HCT116 (cell line): Measurements from ENCODE around the gene EPHB3. TPM values are rescaled to one million over a fixed set of nuclear protein-coding genes. Genes with fewer than 3 reads are reported as not detected.

ENCODE experiments used
- ATAC-seq: fragments of 200-7000 bp; cut with Tn5 transposase; 2 replicates; pipeline ENCODE4 v1.9.1; 2020; ENCODE audit warnings: mild to moderate bottlenecking, moderate library complexity
- BruUV-seq: library from RNA; stranded (reverse); fragments of 400-500 nt; replicated peaks from 2 replicates; lab custom pipeline; 2021; lab: Mats Ljungman, UMichigan
- CTCF ChIA-PET: fragments of 300-600 bp; sonication (Branson Sonifier 250); formaldehyde crosslinking; loops from one replicate; lab custom pipeline; 2021; ENCODE audit warnings: antibody characterized with exemption; lab: Charles Lee
- POLR2A ChIA-PET: fragments of 300-600, 350-600 bp; sonication (Branson Sonifier 250); formaldehyde crosslinking; loops from one replicate; lab custom pipeline; 2021; ENCODE audit warnings: antibody characterized with exemption; lab: Charles Lee
- RAD21 ChIA-PET, 2 experiments: fragments of 300-600 bp; sonication (Branson Sonifier 250); formaldehyde crosslinking; loops; one replicate each; lab custom pipeline; 2023; ENCODE audit warnings: low total read pairs in 2 of 2; ENCODE audit not compliant: uncharacterized antibody in 2 of 2, unreplicated experiment in 2 of 2, low non-redundant PET in 1 of 2; lab: Charles Lee
- DNase-seq: peaks from one replicate; pipeline ENCODE4 v3.0.0-alpha.2; 2010; ENCODE audit warnings: low read depth, low spot score
- H2AFZ ChIP-seq: fragments of 200-600 bp; shearing (Covaris generic), sonication (generic); 2 replicates; pipeline ENCODE4 v1.6.1; 2017; ENCODE audit warnings: low read depth, mixed run types, mixed read lengths, antibody characterized with exemption, low read length; ENCODE audit not compliant: poor library complexity, severe bottlenecking
- H3K27ac ChIP-seq: 2 replicates; pipeline ENCODE4 v1.5.1; 2012; ENCODE audit warnings: low read depth, low read length
- H3K27me3 ChIP-seq: fragments of 200-600 bp; sonication (generic); 2 replicates; pipeline ENCODE4 v1.6.1; 2016; ENCODE audit warnings: mixed run types, low read length, mixed read lengths; ENCODE audit not compliant: insufficient read depth
- H3K36me3 ChIP-seq, 2 experiments: fragments of 200-500 bp in 1 of 2; fragments of 200-600 bp in 1 of 2; sonication (Bioruptor generic) in 1 of 2; sonication (generic) in 1 of 2; 2 replicates each; pipeline versions ENCODE4 v1.5.1 to v1.6.1; 2014 to 2016; ENCODE audit warnings: low read length in 2 of 2, inconsistent platforms in 1 of 2, mixed read lengths in 1 of 2, mixed run types in 1 of 2; ENCODE audit not compliant: insufficient read depth in 2 of 2, control insufficient read depth in 1 of 2
- H3K4me1 ChIP-seq, 2 experiments: fragments of 200-600 bp in 1 of 2; sonication (generic) in 1 of 2; 2 replicates each; pipeline versions ENCODE4 v1.5.1 to v1.6.1; 2012 to 2017; ENCODE audit warnings: low read length in 2 of 2, inconsistent platforms in 1 of 2, mild to moderate bottlenecking in 1 of 2, mixed read lengths in 1 of 2, mixed run types in 1 of 2, moderate library complexity in 1 of 2; ENCODE audit not compliant: insufficient read depth in 2 of 2, control insufficient read depth in 1 of 2
- H3K4me2 ChIP-seq: fragments of 200-600 bp; sonication (generic); 2 replicates; pipeline ENCODE4 v1.6.1; 2017; ENCODE audit warnings: mixed run types, low read length, mixed read lengths
- H3K4me3 ChIP-seq, 2 experiments: fragments of 200-600 bp in 1 of 2; sonication (generic) in 1 of 2; replicated peaks in 1 of 2; 2 replicates each; pipeline ENCODE4 v1.5.1; 2011 to 2016; ENCODE audit warnings: low read length in 2 of 2, control low read depth in 1 of 2, low read depth in 1 of 2, mild to moderate bottlenecking in 1 of 2, mixed read lengths in 1 of 2, mixed run types in 1 of 2
- H3K79me2 ChIP-seq: fragments of 200-600 bp; sonication (generic); 2 replicates; pipeline ENCODE4 v1.6.1; 2017; ENCODE audit warnings: mild to moderate bottlenecking, mixed run types, low read length, moderate library complexity, mixed read lengths; ENCODE audit not compliant: insufficient read depth
- H3K9ac ChIP-seq: fragments of 200-600 bp; sonication (generic); 2 replicates; pipeline ENCODE4 v1.6.1; 2016; ENCODE audit warnings: low read length, mixed read lengths
- H3K9me2 ChIP-seq: fragments of 200-600 bp; sonication (generic), shearing (Covaris generic); 2 replicates; pipeline ENCODE4 v1.6.1; 2017; ENCODE audit warnings: mixed run types, mild to moderate bottlenecking, moderate library complexity; ENCODE audit not compliant: insufficient read depth
- H3K9me3 ChIP-seq, 2 experiments: fragments of 200-500 bp in 1 of 2; fragments of 200-600 bp in 1 of 2; sonication (Bioruptor generic) in 1 of 2; sonication (generic) in 1 of 2; 2 replicates each; pipeline ENCODE4 v1.6.1; 2014 to 2017; ENCODE audit warnings: low read length in 2 of 2, mixed read lengths in 2 of 2, inconsistent platforms in 1 of 2, low read depth in 1 of 2, mild to moderate bottlenecking in 1 of 2, mixed run types in 1 of 2, moderate library complexity in 1 of 2; ENCODE audit not compliant: control insufficient read depth in 1 of 2, insufficient read depth in 1 of 2
- H4K20me1 ChIP-seq: fragments of 200-600 bp; sonication (generic), shearing (Covaris generic); 2 replicates; pipeline ENCODE4 v1.6.1; 2017; ENCODE audit warnings: mixed run types, mild to moderate bottlenecking, moderate library complexity; ENCODE audit not compliant: insufficient read depth
- CBX3 ChIP-seq: IDR thresholded peaks from 2 replicates; pipeline ENCODE4 v1.6.1; 2012; ENCODE audit warnings: low read depth
- ELF1 ChIP-seq: IDR thresholded peaks from 2 replicates; pipeline ENCODE4 v1.6.1; 2012; ENCODE audit warnings: low read depth, borderline replicate concordance
- EZH2phosphoT487 ChIP-seq: fragments of 200-600 bp; IDR thresholded peaks from 2 replicates; pipeline ENCODE4 v1.6.1; 2018; ENCODE audit warnings: antibody characterized with exemption, borderline replicate concordance
- RAD21 ChIP-seq: IDR thresholded peaks from 2 replicates; pipeline ENCODE4 v1.6.1; 2012; ENCODE audit warnings: low read depth, mild to moderate bottlenecking
- SIN3A ChIP-seq: IDR thresholded peaks from 2 replicates; pipeline ENCODE4 v1.6.1; 2012; ENCODE audit warnings: low read depth
- SP1 ChIP-seq: IDR thresholded peaks from 2 replicates; pipeline ENCODE4 v1.6.1; 2012; ENCODE audit warnings: low read depth
- TCF7L2 ChIP-seq: IDR thresholded peaks from 2 replicates; pipeline ENCODE4 v1.7.0; 2011; ENCODE audit warnings: borderline replicate concordance, inconsistent platforms; ENCODE audit not compliant: insufficient read depth, insufficient read length; ENCODE audit errors: extremely low read depth
- ZNF274 ChIP-seq: fragments of 200-500 bp; sonication (Bioruptor generic); IDR thresholded peaks from 2 replicates; pipeline ENCODE4 v1.6.1; 2014; ENCODE audit warnings: mild to moderate bottlenecking, low read depth, low read length, inconsistent platforms
- intact Hi-C: fragments of 100-400 bp; cut with micrococcal nuclease; formaldehyde crosslinking; loops from 2 replicates; pipeline ENCODE4 v1.10.0; 2022
- total RNA-seq: library from RNA; stranded (reverse); gene quantifications from one replicate; pipeline ENCODE4 v1.2.1, GENCODE V29; 2021; ENCODE audit not compliant: unreplicated experiment

Gene EPHB3
- total RNA-seq, 1 experiment from 2014 or later: 6.5 TPM

DNA sequence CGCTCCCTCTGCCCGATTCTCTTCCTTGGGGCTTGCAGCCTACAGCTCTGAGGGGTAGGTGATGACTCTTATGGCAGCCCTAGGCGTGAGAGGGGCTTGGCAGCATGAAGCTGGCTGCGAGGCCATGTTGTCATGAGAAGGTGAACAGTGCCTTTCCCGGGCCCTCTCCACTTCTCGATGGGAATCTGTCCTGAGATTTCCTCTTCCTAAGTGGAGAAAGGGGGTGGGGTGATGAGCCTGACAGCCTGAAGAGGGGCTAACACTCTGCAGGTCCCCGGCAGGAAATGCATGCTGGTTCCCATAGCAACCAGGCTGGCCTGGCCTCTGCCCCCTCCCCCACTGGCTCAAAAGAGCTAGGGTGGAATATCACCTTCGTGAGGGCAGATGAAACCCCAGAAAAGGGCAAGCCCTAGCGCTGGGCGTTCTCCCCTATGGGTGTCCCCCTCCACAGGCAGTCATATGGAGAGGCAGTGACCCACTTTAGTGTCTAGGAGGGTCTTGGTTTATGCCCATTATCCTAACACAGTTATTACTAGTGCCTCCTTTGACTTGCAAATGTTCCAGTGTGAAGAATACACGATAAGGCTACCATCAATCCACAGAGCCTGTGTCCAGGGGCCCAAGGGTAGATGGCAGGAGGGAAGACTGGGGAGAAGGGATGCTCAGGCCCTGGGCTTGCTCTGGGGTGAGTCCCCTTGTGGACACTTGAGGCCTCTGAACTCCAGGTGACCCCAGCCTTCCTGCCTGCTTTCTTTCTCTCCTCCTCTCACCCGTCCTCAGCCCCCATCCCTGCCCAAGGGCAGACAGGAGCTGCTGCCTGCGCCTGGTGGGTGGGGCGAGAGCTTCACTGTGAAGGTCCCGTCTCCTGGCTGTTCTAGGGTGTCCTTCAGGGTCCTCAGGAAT is 13.2 kb downstream of the EPHB3 start (continued):
- TF ChIP-seq ELF1: no peak

DNA sequence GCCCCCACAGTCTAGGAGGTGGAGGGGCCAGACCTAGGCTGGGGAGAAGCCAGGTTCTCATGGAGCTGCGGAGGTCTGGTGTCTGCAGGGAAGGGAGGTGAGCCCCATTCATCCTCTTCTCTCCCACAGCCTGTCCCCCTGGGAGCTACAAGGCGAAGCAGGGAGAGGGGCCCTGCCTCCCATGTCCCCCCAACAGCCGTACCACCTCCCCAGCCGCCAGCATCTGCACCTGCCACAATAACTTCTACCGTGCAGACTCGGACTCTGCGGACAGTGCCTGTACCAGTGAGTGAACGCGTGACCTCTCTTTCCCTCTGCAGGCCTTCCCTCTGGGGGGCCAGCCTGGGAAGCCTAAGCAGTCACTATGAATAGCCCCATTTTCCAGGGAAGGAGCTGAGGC is 14.1 kb downstream of the EPHB3 start:
- Histone ChIP-seq H3K4me3 (no peak overlapping the region), H4K20me1 (no peaks in the 10 kb centered on the region), H2AFZ (no peak overlapping the region), H3K9ac (no peak overlapping the region), H3K79me2 (no peaks in the 10 kb centered on the region), H3K9me2 (no peaks in the 10 kb centered on the region), H3K27ac (no peak overlapping the region), H3K27me3 (no peaks in the 10 kb centered on the region), H3K4me2 (no peak overlapping the region), H3K4me1 (peaks cover 3 to 17% of the 10 kb centered on the region in 2 experiments; a peak in 2 of 4 replicates), H3K9me3 (no peaks in the 10 kb centered on the region), H3K36me3 (peaks cover 0 to 2% of the 10 kb centered on the region in 2 experiments; a peak in 1 of 4 replicates)
- TF ChIP-seq TCF7L2 (no peak), ZNF274 (no peak), SP1 (no peak), RAD21 (no peak), EZH2phosphoT487 (no peak), SIN3A (no peak), CBX3 (no peak)
- ChIA-PET CTCF (no interaction called here), POLR2A (no interaction called here), RAD21 (no interaction called here)
- ATAC-seq (no peak), DNase-seq (no peak)
- intact Hi-C loops: no loop called here
- BruUV-seq: no TSS peak
